Calu3 (cell line): Measurements from ENCODE around the gene ESR2. TPM values are rescaled to one million over a fixed set of nuclear protein-coding genes. Genes with fewer than 3 reads are reported as not detected.

ENCODE experiments used
- Bru-seq: library from RNA; stranded (reverse); fragments of 400-500 nt; gene quantifications from one replicate; lab custom pipeline; 2021; lab: Mats Ljungman, UMichigan
- BruChase-seq, 2 experiments: library from RNA; stranded (reverse); fragments of 400-500 nt; gene quantifications; one replicate each; lab custom pipeline; 2021; lab: Mats Ljungman, UMichigan
- BruUV-seq: library from RNA; stranded (reverse); fragments of 400-500 nt; replicated peaks from 2 replicates; lab custom pipeline; 2021; lab: Mats Ljungman, UMichigan
- CTCF ChIA-PET: fragments of 300-600 bp; sonication (Branson Sonifier 250); formaldehyde crosslinking; loops from one replicate; lab custom pipeline; 2022; ENCODE audit warnings: antibody characterized with exemption; lab: Charles Lee
- DNase-seq: peaks from one replicate; pipeline ENCODE4 v3.0.0; 2022
- H3K27ac Mint-ChIP-seq: one replicate; pipeline ENCODE4 v1.8.0; 2022; ENCODE audit warnings: mixed read lengths; ENCODE audit not compliant: unreplicated experiment
- H3K27me3 Mint-ChIP-seq: one replicate; pipeline ENCODE4 v1.8.0; 2022; ENCODE audit warnings: mixed read lengths; ENCODE audit not compliant: unreplicated experiment
- H3K36me3 Mint-ChIP-seq: one replicate; pipeline ENCODE4 v1.8.0; 2022; ENCODE audit warnings: mild to moderate bottlenecking, moderate library complexity, mixed read lengths; ENCODE audit not compliant: insufficient read depth, unreplicated experiment
- H3K4me1 Mint-ChIP-seq: one replicate; pipeline ENCODE4 v1.8.0; 2022; ENCODE audit warnings: mild to moderate bottlenecking, low read depth, mixed read lengths; ENCODE audit not compliant: unreplicated experiment
- H3K4me3 Mint-ChIP-seq: one replicate; pipeline ENCODE4 v1.8.0; 2022; ENCODE audit warnings: mild to moderate bottlenecking, low read depth, moderate library complexity, mixed read lengths; ENCODE audit not compliant: unreplicated experiment
- H3K9me3 Mint-ChIP-seq: one replicate; pipeline ENCODE4 v1.8.0; 2022; ENCODE audit warnings: low read depth, mixed read lengths; ENCODE audit not compliant: unreplicated experiment
- intact Hi-C: fragments of 100-400 bp; cut with micrococcal nuclease; formaldehyde crosslinking; loops from one replicate; pipeline ENCODE4 v1.10.0; 2022; ENCODE audit not compliant: unreplicated experiment
- long read RNA-seq: library from polyadenylated mRNA; stranded (forward); transcript quantifications from one replicate; pipeline ENCODE4 v2.0.0, GENCODE V29; 2022
- total RNA-seq: library from RNA; stranded (reverse); gene quantifications from 2 replicates; pipeline ENCODE4 v1.2.3, GENCODE V29; 2022
- TF ChIP-seq, protein P1 (sequence below): fragments of 200-600 bp; IDR thresholded peaks from one replicate; pipeline ENCODE4 v1.8.0; 2022; ENCODE audit warnings: antibody characterized with exemption; ENCODE audit not compliant: unreplicated experiment

ESR2 gene
- 0.12 TPM in 1 of 2 replicates, not detected in the other for total RNA-seq
- Bru-seq, nascent RNA: percentile 14 among the genes with signal in this experiment
- percentile 20 among the genes with signal in this experiment for BruChase-seq, experiment 1, labeled RNA remaining after a 6-hour chase
- percentile 19 among the genes with signal in this experiment for BruChase-seq, experiment 2, labeled RNA remaining after a 2-hour chase
- long read RNA-seq, partial matches to known transcripts: 0 of 22 reads
- long read RNA-seq, other reads (novel, unspliced or antisense): 22 of 22 reads

DNA sequence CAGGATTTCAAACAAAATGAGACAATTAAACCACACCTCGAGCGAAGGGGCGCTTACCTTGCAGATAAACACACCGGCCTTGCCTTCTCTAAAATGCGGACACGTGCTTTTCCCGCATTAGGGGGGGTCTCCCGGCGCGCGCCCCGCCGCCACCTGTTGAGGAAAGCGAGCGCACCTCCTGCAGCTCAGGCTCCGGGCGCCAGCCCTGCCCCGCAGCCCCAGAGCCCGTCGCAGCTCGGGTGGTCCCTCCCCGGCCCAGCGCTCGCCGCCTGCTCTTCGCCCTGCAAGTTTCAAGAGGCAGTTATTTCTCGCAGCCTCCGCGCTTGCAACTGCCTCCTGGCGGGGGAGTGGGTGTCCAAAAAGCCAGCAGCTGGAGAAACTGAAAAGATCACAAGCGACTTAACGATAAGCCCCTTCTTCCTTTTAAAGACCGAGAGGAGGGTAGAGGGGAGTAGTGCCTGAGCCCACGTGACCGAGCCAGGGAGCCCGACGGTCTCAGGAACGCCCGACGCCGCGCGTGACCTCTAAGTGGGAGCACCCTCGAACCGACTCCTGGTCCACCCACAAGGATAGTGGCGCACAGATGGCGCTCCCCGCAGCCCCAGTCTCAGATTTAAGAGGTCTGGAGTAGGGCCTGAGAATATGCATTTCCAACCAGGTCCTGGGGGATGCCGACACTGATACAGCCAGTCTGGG is at the start of gene ESR2:
ESR2 (minus strand) TSS at position 396 of the 696 bp plus-strand sequence. CDS start 11,386 bp downstream, outside the sequence.
- H3K4me3 Mint-ChIP-seq: peak within 1 kb of the TSS; percentile 68
- intact Hi-C loops: loop anchor here (2.0 kb wide), 1 partner anchor 493 kb away; no protein-coding TSS in a partner anchor
- H3K27ac Mint-ChIP-seq: no peak within 1 kb of the TSS

DNA sequence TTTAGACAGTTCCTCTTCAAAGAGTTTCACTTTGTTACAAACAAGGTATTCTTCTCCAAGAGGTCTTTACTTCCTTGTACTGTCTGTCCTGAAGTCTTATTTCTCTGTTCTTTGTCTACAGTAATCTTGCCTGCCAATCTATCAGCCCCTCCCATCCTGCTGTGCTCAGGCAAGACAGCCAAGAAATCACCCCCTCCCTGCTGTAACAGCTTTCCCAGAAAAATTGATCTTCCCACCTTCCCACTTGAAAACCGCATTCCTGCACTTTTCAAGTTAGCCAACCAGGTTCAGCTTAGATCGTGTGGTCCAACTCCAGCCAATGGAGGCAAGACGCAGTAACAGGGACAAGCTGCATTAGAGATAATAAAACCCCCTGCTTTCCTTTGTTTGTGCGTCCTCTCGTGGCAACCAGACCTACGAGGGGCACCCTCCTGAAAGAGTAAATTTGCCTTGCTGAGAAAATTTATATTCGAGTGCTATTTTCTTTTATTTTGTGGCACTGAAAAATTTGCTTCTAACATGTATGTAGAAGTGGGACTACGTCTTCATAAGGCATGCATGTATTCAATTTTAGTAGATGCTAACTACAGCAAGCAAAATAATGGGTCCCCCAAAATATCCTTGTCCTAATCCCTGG is 46.5 kb upstream of the ESR2 start:
- H3K9me3 Mint-ChIP-seq: peaks cover 6% of the 10 kb centered on the region
- no peak overlapping the region for H3K4me3 Mint-ChIP-seq
- peaks cover 16% of the 10 kb centered on the region for H3K36me3 Mint-ChIP-seq
- H3K27me3 Mint-ChIP-seq: no peaks in the 10 kb centered on the region
- CTCF ChIA-PET: no interaction called here
- no TSS peak for BruUV-seq
- H3K4me1 Mint-ChIP-seq: peaks cover 12% of the 10 kb centered on the region
- DNase-seq: no peak
- intact Hi-C loops: loop anchor here (5.0 kb wide), 1 partner anchor 297 kb away; no protein-coding TSS in a partner anchor
- TF ChIP-seq, protein P1, sequence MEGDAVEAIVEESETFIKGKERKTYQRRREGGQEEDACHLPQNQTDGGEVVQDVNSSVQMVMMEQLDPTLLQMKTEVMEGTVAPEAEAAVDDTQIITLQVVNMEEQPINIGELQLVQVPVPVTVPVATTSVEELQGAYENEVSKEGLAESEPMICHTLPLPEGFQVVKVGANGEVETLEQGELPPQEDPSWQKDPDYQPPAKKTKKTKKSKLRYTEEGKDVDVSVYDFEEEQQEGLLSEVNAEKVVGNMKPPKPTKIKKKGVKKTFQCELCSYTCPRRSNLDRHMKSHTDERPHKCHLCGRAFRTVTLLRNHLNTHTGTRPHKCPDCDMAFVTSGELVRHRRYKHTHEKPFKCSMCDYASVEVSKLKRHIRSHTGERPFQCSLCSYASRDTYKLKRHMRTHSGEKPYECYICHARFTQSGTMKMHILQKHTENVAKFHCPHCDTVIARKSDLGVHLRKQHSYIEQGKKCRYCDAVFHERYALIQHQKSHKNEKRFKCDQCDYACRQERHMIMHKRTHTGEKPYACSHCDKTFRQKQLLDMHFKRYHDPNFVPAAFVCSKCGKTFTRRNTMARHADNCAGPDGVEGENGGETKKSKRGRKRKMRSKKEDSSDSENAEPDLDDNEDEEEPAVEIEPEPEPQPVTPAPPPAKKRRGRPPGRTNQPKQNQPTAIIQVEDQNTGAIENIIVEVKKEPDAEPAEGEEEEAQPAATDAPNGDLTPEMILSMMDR: no peak
- peak overlapping the region; percentile 52 for H3K27ac Mint-ChIP-seq

More for the DNA sequence above, at the start of gene ESR2:
- BruUV-seq: no TSS peak
- no peaks in the 10 kb centered on the region for H3K27me3 Mint-ChIP-seq
- no peaks in the 10 kb centered on the region for H3K9me3 Mint-ChIP-seq
- TF ChIP-seq, protein P1: no peak
- peak; percentile 10 for DNase-seq
- CTCF ChIA-PET: interaction anchor here (0.6 to 1.0 kb wide), 2 partner anchors 10 to 225 kb away, joined by 4 read pairs; no protein-coding TSS in a partner anchor
- H3K4me1 Mint-ChIP-seq: no peaks in the 10 kb centered on the region
- peaks cover 5% of the 10 kb centered on the region for H3K36me3 Mint-ChIP-seq

DNA sequence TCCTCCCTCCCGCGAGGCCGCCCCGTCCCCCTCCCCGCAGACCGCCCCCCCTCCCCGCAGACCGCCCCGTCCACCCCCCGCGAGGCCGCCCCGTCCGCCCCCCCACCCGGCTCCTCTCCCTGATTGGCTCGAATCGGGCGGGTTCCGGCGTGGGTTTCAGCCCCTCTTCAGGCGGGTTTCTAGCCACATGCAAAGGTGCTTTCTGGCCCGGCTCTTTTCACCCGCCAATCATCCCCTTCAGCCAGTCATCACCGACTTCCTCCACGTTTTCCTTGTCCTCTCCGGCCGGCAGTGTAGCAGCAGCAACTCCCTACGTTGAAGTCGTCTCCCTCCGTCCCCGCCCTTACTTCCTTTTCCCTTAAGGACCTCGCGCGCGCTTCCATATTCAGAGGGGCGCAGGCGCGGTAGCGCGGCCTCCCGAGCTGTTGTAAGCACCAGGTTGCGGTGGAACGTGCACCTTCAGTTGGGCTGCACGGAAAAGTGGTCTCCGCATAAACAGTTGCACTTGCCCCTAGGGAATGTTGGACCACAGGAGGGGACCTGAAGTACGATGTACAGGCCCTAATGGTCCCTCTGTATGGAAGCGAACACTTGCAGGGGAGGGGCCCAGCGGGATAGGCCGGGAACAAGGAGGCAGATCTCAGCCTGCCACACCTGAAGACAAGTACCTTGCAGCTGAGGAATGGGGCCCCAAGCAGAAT is 44.6 kb upstream of the ESR2 start:
- no TSS peak for BruUV-seq
- TF ChIP-seq, protein P1: no peak
- Mint-ChIP-seq H3K27me3 (no peaks in the 10 kb centered on the region), H3K4me3 (peak overlapping the region; percentile 88), H3K27ac (peak overlapping the region; percentile 78), H3K36me3 (peaks cover 16% of the 10 kb centered on the region), H3K4me1 (peaks cover 12% of the 10 kb centered on the region), H3K9me3 (peaks cover 6% of the 10 kb centered on the region)
- peak; percentile 93 for DNase-seq
- CTCF ChIA-PET: interaction anchor here (0.9 to 1.4 kb wide), 2 partner anchors 35 to 140 kb away, joined by 3 to 5 read pairs; no protein-coding TSS in a partner anchor
- intact Hi-C loops: no loop called here
